Measurements from ENCODE around the gene GRM1.

DNA sequence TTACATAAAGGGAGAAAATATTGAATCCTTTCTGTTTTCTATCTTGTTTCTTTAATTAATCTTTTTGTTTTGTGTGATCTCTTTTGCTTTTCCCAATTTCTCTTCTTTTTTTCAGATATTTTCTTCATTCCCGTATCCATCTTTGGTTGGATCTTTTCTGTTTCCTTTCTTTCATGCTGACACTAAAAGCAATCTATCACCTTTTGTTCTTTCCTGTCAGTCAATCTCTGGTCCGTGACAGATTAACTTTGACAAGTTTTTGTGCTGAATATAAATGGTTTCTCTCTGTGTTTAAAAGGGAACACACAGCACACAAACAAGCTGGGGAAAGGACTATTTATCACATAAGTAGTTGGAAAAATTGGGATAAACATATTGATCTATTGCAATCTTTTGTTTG is 162.8 kb downstream of the GRM1 start:
- TF ChIP-seq, protein P1, sequence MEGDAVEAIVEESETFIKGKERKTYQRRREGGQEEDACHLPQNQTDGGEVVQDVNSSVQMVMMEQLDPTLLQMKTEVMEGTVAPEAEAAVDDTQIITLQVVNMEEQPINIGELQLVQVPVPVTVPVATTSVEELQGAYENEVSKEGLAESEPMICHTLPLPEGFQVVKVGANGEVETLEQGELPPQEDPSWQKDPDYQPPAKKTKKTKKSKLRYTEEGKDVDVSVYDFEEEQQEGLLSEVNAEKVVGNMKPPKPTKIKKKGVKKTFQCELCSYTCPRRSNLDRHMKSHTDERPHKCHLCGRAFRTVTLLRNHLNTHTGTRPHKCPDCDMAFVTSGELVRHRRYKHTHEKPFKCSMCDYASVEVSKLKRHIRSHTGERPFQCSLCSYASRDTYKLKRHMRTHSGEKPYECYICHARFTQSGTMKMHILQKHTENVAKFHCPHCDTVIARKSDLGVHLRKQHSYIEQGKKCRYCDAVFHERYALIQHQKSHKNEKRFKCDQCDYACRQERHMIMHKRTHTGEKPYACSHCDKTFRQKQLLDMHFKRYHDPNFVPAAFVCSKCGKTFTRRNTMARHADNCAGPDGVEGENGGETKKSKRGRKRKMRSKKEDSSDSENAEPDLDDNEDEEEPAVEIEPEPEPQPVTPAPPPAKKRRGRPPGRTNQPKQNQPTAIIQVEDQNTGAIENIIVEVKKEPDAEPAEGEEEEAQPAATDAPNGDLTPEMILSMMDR (IDR thresholded peaks at IDR 0.05) = no peak
- TF ChIP-seq POLR2A (IDR thresholded peaks at IDR 0.05) (no peak), EP300 (IDR thresholded peaks at IDR 0.05) (no peak)

Measured in ovary (tissue), 3 donors.